Stimulated activated naive CD4-positive, alpha-beta T cell (primary cell): ENCODE measurements around the gene RIOK3.

ENCODE experiments used
- DNase-seq, 6 experiments: peaks; one replicate each; lab custom pipeline; 2025; lab: John Stamatoyannopoulos, UW

RIOK3 gene

GRCh38 chr18:23528580-23529472 lies 75.7 kb downstream of the RIOK3 start:
- DNase-seq = no peak

DNA sequence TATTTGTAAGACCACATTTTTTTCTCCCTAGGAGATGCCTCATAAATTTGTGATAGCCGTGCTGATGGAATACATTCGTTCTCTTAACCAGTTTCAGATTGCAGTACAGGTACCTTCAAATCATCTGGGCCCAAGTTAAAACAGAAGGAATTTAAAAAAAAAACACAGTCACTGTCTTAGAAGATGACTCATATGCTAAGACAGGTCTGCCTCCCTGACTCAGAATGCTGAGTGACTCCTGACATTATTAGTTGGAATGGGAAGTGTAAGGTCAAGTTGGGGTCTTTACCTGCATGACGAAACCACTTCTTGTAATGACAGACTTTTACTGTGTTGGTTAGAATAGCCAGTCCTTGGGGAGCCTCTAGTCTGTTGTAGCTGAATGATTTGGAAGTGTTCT lies 76.5 kb downstream of the RIOK3 start:
- no peak for DNase-seq

GRCh38 chr18:23530195-23530594 lies 77.1 kb downstream of the RIOK3 start:
- DNase-seq = no peak

DNA sequence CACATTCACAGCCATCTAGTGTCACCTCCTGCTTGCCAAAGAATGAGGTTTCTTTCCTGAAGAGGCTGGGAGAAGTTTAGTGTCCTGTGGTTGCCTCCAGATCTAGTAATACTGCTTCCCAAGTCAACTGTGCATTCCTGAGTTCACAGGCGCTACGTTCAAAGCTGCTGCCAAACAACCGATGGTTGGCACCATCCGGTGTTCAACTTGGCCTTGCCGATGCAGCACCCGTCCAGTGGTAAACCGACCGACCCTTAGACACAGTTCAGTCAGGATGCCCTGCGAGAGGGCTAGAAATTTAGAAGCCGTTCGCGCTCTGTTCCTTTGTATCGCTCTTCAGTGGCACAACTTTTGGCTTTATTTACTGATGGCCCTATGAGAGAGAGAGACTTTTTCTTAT lies 78.8 kb downstream of the RIOK3 start:
- DNase-seq = no peak
